Duodenal mucosa (tissue), 2 donors: ENCODE results near the gene B3GALT4.
"Not testable (repeated sequence)": the region's sequence is repeated elsewhere in the genome, so short reads cannot be mapped to it uniquely, and the experiment has no call there.

ENCODE experiments used
- H3K27ac ChIP-seq: one replicate; pipeline ENCODE4 v1.7.0; 2013; ENCODE audit warnings: low read depth, low read length
- H3K27me3 ChIP-seq, 2 donors: one replicate each; pipeline ENCODE4 v1.7.0; 2013; ENCODE audit warnings: low read length in 2 of 2, control low read depth in 1 of 2; ENCODE audit not compliant: insufficient read depth in 2 of 2, control insufficient read depth in 1 of 2
- H3K36me3 ChIP-seq, 2 donors: one replicate each; pipeline ENCODE4 v1.7.0; 2013; ENCODE audit warnings: low read length in 2 of 2, control low read depth in 1 of 2; ENCODE audit not compliant: insufficient read depth in 2 of 2, control insufficient read depth in 1 of 2
- H3K4me1 ChIP-seq, 2 donors: one replicate each; pipeline ENCODE4 v1.7.0; 2013; ENCODE audit warnings: low read length in 2 of 2, control low read depth in 1 of 2; ENCODE audit not compliant: insufficient read depth in 2 of 2, control insufficient read depth in 1 of 2
- H3K4me3 ChIP-seq, 2 donors: one replicate each; pipeline ENCODE4 v1.7.0; 2013; ENCODE audit warnings: low read length in 2 of 2, low read depth in 1 of 2
- H3K9ac ChIP-seq, 2 donors: one replicate each; pipeline ENCODE4 v1.7.0; 2013; ENCODE audit warnings: low read length in 2 of 2, low read depth in 1 of 2
- H3K9me3 ChIP-seq, 2 donors: one replicate each; pipeline ENCODE4 v1.7.0; 2013; ENCODE audit warnings: low read length in 2 of 2, control low read depth in 1 of 2; ENCODE audit not compliant: control insufficient read depth in 1 of 2

B3GALT4 gene

DNA sequence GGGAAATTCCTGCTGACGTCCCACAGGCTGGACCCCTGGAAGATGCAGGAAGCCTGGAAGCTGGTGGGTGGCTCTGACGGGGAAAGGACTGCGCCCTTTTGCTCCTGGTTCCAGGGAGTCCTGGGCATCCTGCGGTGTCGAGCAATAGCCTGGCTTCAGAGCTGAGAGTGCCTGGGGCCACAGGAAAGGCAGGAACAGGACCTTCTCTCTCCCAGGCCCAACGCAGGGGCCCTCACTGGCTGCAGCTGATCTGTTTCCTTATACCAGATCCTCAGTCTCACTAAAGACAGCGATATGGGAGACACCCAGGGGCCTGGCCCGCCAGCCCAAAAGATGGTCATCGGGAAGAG lies 1.4 kb downstream of the B3GALT4 start:
- H3K4me3 ChIP-seq: no peak overlapping the region
- peaks cover 36 to 46% of the 10 kb centered on the region in 2 donors for H3K4me1 ChIP-seq
- H3K36me3 ChIP-seq: peaks cover 36 to 59% of the 10 kb centered on the region in 2 donors
- no peaks in the 10 kb centered on the region for H3K9me3 ChIP-seq
- no peak overlapping the region for H3K9ac ChIP-seq
- H3K27me3 ChIP-seq: no peaks in the 10 kb centered on the region
- no peak overlapping the region for H3K27ac ChIP-seq

DNA sequence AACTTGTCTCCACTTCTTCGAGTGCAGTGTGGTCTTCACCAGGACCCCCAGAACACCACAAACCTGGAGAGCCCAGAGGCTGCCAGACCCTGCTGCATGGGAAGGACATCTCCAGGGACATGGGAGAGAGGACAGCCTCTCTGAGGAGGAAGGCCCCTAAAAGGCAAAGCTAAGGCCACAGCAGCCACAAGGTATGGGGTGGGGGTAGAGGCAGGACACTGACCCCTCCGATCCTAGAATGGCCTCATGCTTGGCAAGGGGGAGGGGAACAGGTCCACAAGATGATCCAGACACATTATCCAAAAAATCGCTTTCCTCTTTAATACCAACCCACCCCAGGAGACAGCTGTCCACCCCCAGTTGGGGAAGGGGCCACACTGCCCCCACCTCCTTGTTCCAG lies 1.9 kb downstream of the B3GALT4 start:
- no peak overlapping the region for H3K4me3 ChIP-seq
- H3K27ac ChIP-seq: no peak overlapping the region
- H3K27me3 ChIP-seq: no peaks in the 10 kb centered on the region
- H3K4me1 ChIP-seq: peaks cover 36 to 41% of the 10 kb centered on the region in 2 donors
- H3K9me3 ChIP-seq: no peaks in the 10 kb centered on the region
- H3K9ac ChIP-seq: no peak overlapping the region
- H3K36me3 ChIP-seq: peaks cover 38 to 63% of the 10 kb centered on the region in 2 donors

DNA sequence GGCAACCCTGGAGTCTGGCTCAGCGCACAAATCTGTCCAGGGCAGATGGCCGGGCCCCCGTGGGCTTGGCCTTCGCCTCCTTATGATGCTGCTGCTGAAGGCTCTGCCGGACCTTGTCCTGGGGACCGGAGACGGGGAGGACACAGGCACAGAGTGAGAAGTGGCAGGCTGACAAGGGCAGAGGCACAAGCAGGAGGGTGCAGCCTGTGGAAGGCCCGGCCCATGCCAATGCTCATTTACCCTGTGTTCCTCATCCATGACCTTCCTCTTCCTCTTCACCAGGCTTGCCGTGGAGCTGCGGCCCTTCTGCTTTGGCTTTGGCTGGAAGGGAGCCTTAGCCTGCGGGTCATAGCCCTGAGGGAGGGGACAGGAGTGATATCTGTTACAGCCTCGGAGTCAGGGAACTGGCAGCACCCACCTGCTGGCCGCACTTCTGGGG lies 2.4 kb downstream of the B3GALT4 start:
- Histone ChIP-seq H3K27ac (no peak overlapping the region), H3K4me1 (peaks cover 33 to 37% of the 10 kb centered on the region in 2 donors), H3K9ac (no peak overlapping the region), H3K9me3 (no peaks in the 10 kb centered on the region), H3K36me3 (peaks cover 36 to 65% of the 10 kb centered on the region in 2 donors), H3K4me3 (no peak overlapping the region), H3K27me3 (no peaks in the 10 kb centered on the region)

DNA sequence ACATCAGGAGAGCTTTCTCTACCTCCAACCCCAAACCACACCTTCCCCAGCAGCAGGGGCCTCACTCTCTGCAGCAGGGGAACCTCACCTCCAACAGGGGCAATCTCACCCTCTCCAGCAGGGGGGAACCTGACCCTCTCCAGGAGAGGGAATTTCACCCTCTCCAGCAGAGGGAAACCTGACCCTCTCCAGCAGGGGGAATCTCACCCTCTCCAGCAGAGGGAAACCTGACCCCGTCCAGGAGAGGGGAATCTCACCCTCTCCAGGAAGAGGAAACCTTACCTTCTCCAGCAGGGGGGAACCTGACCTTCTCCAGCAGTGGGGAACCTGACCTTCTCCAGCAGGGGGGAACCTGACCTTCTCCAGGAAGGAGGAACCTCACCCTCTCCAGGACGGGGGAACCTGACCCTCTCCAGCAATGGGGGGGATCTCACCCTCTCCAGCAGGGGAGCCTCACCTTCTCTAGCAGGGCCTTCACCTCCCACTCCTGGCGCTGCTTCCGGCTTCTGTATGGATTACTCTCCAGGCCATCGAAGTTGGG lies 3.1 kb downstream of the B3GALT4 start:
- peaks cover 32 to 64% of the 10 kb centered on the region in 2 donors for H3K36me3 ChIP-seq
- no peak overlapping the region for H3K9ac ChIP-seq
- H3K4me1 ChIP-seq: peaks cover 25 to 29% of the 10 kb centered on the region in 2 donors
- H3K9me3 ChIP-seq: no peaks in the 10 kb centered on the region
- no peak overlapping the region for H3K27ac ChIP-seq
- no peak overlapping the region for H3K4me3 ChIP-seq
- no peaks in the 10 kb centered on the region for H3K27me3 ChIP-seq

DNA sequence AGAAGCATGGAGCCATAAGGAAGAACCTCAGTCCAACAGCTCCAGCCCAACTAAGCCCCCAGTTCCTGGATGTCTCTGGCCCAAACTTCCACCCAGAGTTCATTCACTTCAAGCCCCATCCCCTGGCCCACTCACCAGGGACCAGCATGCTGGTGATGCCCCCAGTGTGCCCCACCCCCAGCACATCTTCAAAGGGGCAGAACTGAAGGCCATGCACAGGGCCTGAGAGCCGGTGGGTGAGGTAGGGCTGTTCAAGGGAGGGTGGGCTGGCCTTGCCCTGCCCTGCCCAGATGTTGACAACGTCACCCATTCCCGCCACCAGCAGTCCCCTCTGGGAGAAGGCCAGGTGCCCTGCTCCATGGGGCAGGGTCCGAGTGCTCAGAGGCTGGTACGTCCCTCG lies 3.6 kb downstream of the B3GALT4 start:
- no peak overlapping the region for H3K9ac ChIP-seq
- no peak overlapping the region for H3K27ac ChIP-seq
- no peaks in the 10 kb centered on the region for H3K27me3 ChIP-seq
- no peaks in the 10 kb centered on the region for H3K9me3 ChIP-seq
- H3K4me1 ChIP-seq: peaks cover 20 to 24% of the 10 kb centered on the region in 2 donors
- H3K36me3 ChIP-seq: peaks cover 31 to 64% of the 10 kb centered on the region in 2 donors
- H3K4me3 ChIP-seq: no peak overlapping the region

DNA sequence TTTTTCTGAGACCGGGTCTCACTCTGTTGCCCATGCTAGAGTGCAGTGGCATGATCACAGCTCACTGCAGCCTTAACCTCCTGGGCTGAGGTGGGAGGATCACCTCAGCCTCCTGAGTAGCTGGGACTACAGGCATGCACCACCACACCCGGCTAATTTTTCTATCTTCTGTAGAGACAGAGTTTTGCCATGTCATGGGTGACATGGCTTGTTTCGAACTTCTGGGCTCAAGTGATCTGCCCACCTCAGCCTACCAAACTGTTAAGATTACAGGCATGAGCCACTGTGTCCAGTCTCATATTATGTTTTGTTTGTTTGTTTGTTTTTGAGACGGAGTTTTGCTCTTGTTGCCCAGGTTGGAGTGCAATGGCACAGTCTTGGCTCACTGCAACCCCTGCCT lies 8.3 kb downstream of the B3GALT4 start:
- H3K4me3 ChIP-seq, H3K27ac ChIP-seq, H3K9ac ChIP-seq, H3K9me3 ChIP-seq, H3K27me3 ChIP-seq: not testable (repeated sequence)
- peaks cover 11 to 17% of the 10 kb centered on the region in 2 donors for H3K4me1 ChIP-seq
- H3K36me3 ChIP-seq: peaks cover 31 to 60% of the 10 kb centered on the region in 2 donors

DNA sequence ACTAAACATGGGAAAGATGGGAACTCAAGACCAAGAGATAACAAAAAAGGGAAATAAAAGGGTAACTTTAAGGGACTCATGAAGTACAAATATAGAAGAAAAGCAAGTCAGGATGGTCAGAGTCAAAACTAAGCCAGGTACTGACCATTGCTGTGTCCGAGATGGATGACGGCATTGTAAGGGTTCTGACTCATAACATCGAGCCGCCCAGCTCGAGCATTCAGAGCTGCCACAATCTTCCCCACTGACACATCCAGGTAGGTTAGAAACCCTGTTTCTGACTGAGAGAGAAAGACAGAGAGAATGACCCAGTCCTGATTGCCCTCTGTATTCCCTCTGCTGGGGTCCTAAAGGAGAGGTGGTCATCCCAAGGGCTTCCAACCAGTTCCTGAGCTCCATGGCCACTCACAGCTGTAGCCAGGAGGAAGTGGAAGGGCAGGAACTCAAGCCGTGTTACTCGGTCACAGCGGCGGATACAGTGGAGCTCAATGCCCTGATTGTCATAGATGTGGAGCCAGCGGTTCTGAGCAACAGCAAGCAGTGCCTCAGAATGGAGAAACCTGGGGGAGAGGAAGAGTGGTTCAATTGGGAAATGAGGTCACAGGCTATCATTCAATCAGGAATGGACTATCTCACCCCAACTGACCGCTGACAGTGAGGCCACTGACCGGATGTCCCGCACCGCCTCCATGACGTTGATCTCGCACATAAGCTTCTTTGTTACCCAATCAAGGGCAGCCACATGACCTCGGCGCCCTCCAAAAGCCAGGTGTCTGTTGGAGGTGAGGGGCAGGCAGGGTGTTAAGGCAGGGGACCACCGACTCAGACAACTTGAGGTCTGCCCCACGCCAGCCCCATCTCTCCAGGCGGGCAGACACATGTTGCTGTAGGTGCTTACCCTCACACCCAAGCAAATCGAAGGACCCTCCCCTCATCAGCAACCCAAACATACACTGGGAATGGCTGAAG lies 10.3 kb downstream of the B3GALT4 start:
- Histone ChIP-seq H3K4me3 (peak overlapping the region in 1 of 2 donors; percentile 88), H3K27ac (no peak overlapping the region), H3K36me3 (peaks cover 26 to 48% of the 10 kb centered on the region in 2 donors), H3K4me1 (peaks cover 18 to 21% of the 10 kb centered on the region in 2 donors), H3K27me3 (no peaks in the 10 kb centered on the region), H3K9me3 (no peaks in the 10 kb centered on the region), H3K9ac (no peak overlapping the region)

DNA sequence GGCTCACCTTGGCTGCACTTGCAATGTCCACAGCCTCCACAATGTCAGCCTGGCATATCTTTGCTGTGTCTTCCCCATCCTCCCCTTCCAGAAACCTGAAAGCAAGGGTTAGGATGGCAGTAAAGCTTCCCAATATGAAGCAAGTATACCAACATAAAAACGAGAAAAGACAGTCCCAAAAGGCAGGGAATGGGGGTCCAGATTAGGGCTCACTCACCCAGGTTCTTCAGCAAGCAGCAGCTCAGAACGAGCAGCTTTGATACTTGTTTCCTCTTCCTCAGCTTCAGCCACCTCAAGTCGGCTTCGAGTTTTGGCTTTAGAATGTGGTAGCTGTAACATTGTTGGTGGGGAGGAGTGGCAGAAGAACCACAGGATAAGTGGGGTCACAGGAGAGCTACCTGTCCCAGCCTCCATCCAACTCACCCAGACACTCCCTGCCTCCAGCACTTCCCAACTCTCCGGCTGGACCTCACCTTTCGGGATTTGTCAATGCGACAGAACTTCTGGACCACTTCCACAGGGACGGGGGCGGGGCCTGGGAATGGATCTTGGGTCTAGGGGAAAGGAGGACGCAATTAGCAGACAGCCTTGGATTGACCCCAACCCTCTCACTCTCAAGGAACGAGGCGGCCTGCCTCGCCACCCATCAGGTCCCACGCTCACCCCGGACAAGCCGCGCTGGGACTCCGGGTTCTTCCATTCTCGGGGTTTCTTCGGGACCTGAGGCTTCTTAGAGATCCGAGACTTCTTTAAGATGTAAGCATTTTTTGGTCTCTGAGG lies 11.4 kb downstream of the B3GALT4 start:
- peak overlapping the region; percentile 81 to 91 for H3K9ac ChIP-seq
- H3K9me3 ChIP-seq: no peaks in the 10 kb centered on the region
- H3K4me3 ChIP-seq: peak overlapping the region; percentile 88 to 94
- no peaks in the 10 kb centered on the region for H3K27me3 ChIP-seq
- H3K4me1 ChIP-seq: peaks cover 18 to 21% of the 10 kb centered on the region in 2 donors
- H3K36me3 ChIP-seq: peaks cover 26 to 53% of the 10 kb centered on the region in 2 donors
- H3K27ac ChIP-seq: no peak overlapping the region

DNA sequence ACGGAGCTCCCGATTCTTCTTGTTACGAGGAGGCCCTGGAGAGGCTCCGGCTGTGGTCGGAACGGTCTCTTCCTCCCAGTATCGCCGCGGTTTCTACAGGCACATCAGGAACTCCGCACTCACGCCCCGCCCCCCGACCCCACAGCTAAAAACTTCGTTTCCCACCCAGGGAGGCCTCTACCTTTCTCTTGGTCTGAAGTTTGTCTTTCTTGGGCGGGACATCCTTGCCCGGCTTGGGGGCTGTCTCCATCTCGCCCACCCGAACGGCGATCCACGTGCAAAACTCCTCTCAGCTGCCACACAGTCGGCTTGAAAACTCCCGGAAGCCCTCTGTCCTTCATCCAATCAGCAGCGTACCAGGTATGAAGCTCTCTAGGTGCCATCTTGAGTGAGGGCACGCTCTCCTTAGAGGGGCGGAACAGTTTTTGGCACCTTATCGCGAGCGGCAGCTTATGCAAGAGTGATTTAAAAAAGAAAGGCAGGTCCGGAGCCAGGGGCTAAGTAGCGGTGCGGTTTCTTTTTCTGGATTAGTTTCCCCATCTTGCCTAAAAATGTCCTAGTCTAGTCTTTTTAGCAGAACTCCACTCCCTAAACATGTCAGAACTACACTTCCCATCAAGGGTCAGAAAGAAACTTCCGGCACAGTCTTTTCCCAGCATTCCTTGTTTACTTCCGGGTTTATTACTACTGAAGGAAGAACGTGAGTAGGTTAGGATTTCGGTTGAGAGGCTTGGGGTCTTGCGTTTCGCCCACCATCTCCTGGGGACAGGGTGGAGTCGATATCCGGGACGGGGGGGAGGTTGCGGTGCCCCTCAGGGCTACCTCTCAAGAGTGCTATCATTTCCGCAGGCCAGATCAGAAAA lies 12.2 kb downstream of the B3GALT4 start, which contains the start of the genes PFDN6 and WDR46:
TSS of gene PFDN6 (plus strand) at position 681 of the 863 bp plus-strand sequence. CDS start 256 bp downstream, outside the sequence.
TSS of gene WDR46 (minus strand) at position 319 of the 863 bp plus-strand sequence. CDS start at position 250, 69 bp downstream.
- H3K4me3 ChIP-seq: peak within 1 kb of the TSS; percentile 88 to 94
- H3K36me3 ChIP-seq: peaks cover 25 to 51% of the 10 kb centered on the region in 2 donors
- H3K4me1 ChIP-seq: peaks cover 18 to 21% of the 10 kb centered on the region in 2 donors
- peak within 1 kb of the TSS; percentile 81 to 91 for H3K9ac ChIP-seq
- H3K27me3 ChIP-seq: no peaks in the 10 kb centered on the region
- no peaks in the 10 kb centered on the region for H3K9me3 ChIP-seq
- no peak within 1 kb of the TSS for H3K27ac ChIP-seq
